Brain microvascular endothelial cell (primary cell): ENCODE data around the gene ABCC10.
"Not testable (repeated sequence)": the region's sequence is repeated elsewhere in the genome, so short reads cannot be mapped to it uniquely, and the experiment has no call there.

Experiments
- DNase-seq: peaks from one replicate; pipeline ENCODE4 v3.0.0-alpha.2; 2020
- H3K27ac ChIP-seq: fragments of 250-450 bp; sonication (Bioruptor Pico); 2 replicates; pipeline ENCODE4 v1.5.1; 2020; ENCODE audit warnings: mild to moderate bottlenecking, moderate library complexity
- H3K27me3 ChIP-seq: fragments of 250-450 bp; sonication (Bioruptor Pico); replicated peaks from 2 replicates; pipeline ENCODE4 v1.5.1; 2020; ENCODE audit warnings: mild to moderate bottlenecking
- H3K36me3 ChIP-seq: fragments of 250-450 bp; sonication (Bioruptor Pico); replicated peaks from 2 replicates; pipeline ENCODE4 v1.5.1; 2020; ENCODE audit warnings: mild to moderate bottlenecking
- H3K4me3 ChIP-seq: 2 replicates; pipeline ENCODE4 v1.5.1; 2011; ENCODE audit warnings: low read depth, mild to moderate bottlenecking, control low read depth, low read length, moderate library complexity
- CTCF ChIP-seq: IDR thresholded peaks from 2 replicates; pipeline ENCODE4 v1.5.1; 2011; ENCODE audit warnings: low read depth, mild to moderate bottlenecking, moderate library complexity, low read length, control low read depth, inconsistent platforms; ENCODE audit errors: missing control alignments
- in situ Hi-C: cut with HindIII; loops from 2 replicates; pipeline ENCODE4 v1.10.0; 2017; ENCODE audit warnings: low sequenced_read_pairs, low pct_ligation_motif_present

Gene ABCC10

GRCh38 chr6:43455531-43456428 is 28.4 kb downstream of the ABCC10 start, which contains the start of gene DLK2:
DLK2 (minus strand) TSS chr6:43455548; CDS start chr6:43454825, 723 bp downstream.
- no peak for TF ChIP-seq CTCF
- Histone ChIP-seq H3K27ac (no peak within 1 kb of the TSS), H3K27me3 (no peaks in the 10 kb centered on the region), H3K36me3 (peaks cover 7% of the 10 kb centered on the region), H3K4me3 (peak within 1 kb of the TSS; percentile 55)
- in situ Hi-C loops, result no loop called here
- DNase-seq, result no peak

GRCh38 chr6:43457643-43458042 is 30.3 kb downstream of the ABCC10 start:
- no peak for DNase-seq

DNA sequence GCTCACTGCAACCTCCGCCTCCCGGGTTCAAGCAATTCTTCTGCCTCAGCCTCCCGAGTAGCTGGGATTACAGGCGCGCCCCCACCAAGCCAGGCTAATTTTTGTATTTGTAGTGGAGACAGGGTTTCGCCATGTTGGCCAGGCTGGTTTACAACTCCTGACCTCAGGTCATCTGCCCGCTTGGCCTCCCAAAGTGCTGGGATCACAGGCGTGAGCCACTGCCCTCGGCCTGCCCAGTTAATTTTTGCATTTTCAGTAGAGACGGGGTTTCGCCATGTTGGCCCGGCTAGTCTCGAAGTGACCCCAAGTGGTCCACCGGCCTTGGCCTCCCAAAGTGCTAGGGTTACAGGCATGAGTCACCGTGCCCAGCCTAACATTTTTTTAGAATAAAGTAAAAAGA is 30.8 kb downstream of the ABCC10 start:
- H3K4me3 ChIP-seq, in situ Hi-C loops, H3K36me3 ChIP-seq, H3K27ac ChIP-seq, DNase-seq, H3K27me3 ChIP-seq: not testable (repeated sequence)

More at GRCh38 chr6:43457643-43458042, 30.3 kb downstream of the ABCC10 start:
- Histone ChIP-seq H3K4me3 (no peak overlapping the region), H3K27me3 (no peaks in the 10 kb centered on the region), H3K27ac (no peak overlapping the region), H3K36me3 (no peaks in the 10 kb centered on the region)
- in situ Hi-C loops, result no loop called here
- TF ChIP-seq CTCF, result no peak

GRCh38 chr6:43459535-43459934 is 32.2 kb downstream of the ABCC10 start:
- in situ Hi-C loops, result no loop called here
- Histone ChIP-seq H3K36me3 (no peaks in the 10 kb centered on the region), H3K27me3 (no peaks in the 10 kb centered on the region)

DNA sequence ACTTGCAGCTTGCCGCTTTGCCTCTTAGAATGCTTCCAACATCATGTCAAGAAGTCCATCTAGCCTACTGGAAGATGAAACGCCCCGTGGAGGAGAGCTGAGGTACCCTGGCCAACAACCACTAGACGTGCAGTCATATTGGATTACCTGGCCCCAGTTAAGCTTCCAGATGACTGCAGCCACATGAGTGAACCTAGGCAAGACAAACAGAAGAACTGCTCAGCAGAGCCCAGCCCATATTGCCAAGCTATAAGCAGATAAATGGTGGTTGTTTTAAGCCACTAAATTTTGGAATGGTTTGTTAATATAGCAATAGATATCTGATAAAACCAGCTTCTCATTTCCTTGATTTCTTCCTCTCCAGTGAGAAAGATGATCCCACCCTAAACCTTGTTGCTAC is 32.7 kb downstream of the ABCC10 start:
- TF ChIP-seq CTCF, result no peak
- no peaks in the 10 kb centered on the region for H3K27me3 ChIP-seq
- no peaks in the 10 kb centered on the region for H3K36me3 ChIP-seq
- H3K4me3 ChIP-seq, result no peak overlapping the region
- in situ Hi-C loops, result no loop called here
- no peak for DNase-seq
- no peak overlapping the region for H3K27ac ChIP-seq

More at GRCh38 chr6:43459535-43459934, 32.2 kb downstream of the ABCC10 start:
- DNase-seq, result no peak
- no peak overlapping the region for H3K4me3 ChIP-seq
- no peak overlapping the region for H3K27ac ChIP-seq
- TF ChIP-seq CTCF, result no peak

GRCh38 chr6:43461936-43462335 is 34.6 kb downstream of the ABCC10 start:
- no peak for TF ChIP-seq CTCF
- in situ Hi-C loops, result no loop called here
- no peak for DNase-seq
- H3K4me3 ChIP-seq, result no peak overlapping the region
- no peak overlapping the region for H3K27ac ChIP-seq
- H3K27me3 ChIP-seq, result no peaks in the 10 kb centered on the region
- H3K36me3 ChIP-seq, result no peaks in the 10 kb centered on the region
